ENCODE measurements around the gene MOGAT1. TPM values are rescaled to one million over a fixed set of nuclear protein-coding genes. Genes with fewer than 3 reads are reported as not detected.
A peak's percentile ranks its signal among the peaks of the same experiment; 100 is the strongest.

MOGAT1 gene
- total RNA-seq, 2 donors from 2014 or later = not detected

GRCh38 chr2:222655787-222656525 lies 15.5 kb upstream of the MOGAT1 start, which contains the start of gene FARSB:
FARSB (minus strand) TSS chr2:222656092; CDS start chr2:222656073, 19 bp downstream.
- Mint-ChIP-seq H3K4me1 (peaks cover 26% of the 10 kb centered on the region), H3K9me3 (no peaks in the 10 kb centered on the region), H3K4me3 (peak within 1 kb of the TSS; percentile 99), H3K27me3 (no peaks in the 10 kb centered on the region), H3K36me3 (ENCODE audit: low read depth) (peaks cover 27% of the 10 kb centered on the region), H3K27ac (peak within 1 kb of the TSS; percentile 100)
- ATAC-seq (replicated peaks) = peak; percentile 89

GRCh38 chr2:222656526-222657446 lies 14.7 kb upstream of the MOGAT1 start:
- Mint-ChIP-seq H3K9me3 (no peaks in the 10 kb centered on the region), H3K27ac (peak overlapping the region; percentile 100), H3K4me3 (peak overlapping the region; percentile 99), H3K36me3 (ENCODE audit: low read depth) (peaks cover 23% of the 10 kb centered on the region), H3K4me1 (peaks cover 24% of the 10 kb centered on the region), H3K27me3 (no peaks in the 10 kb centered on the region)
- ATAC-seq (replicated peaks) = peak; percentile 11

GRCh38 chr2:222663479-222663878 lies 8.0 kb upstream of the MOGAT1 start:
- H3K27ac Mint-ChIP-seq = no peak overlapping the region
- no peak overlapping the region for H3K4me3 Mint-ChIP-seq
- H3K36me3 Mint-ChIP-seq (ENCODE audit: low read depth) = no peaks in the 10 kb centered on the region
- no peaks in the 10 kb centered on the region for H3K9me3 Mint-ChIP-seq
- ATAC-seq (replicated peaks) = no peak
- peaks cover 9% of the 10 kb centered on the region for H3K27me3 Mint-ChIP-seq
- H3K4me1 Mint-ChIP-seq = no peaks in the 10 kb centered on the region

GRCh38 chr2:222668494-222669154 lies 2.8 kb upstream of the MOGAT1 start:
- no peak overlapping the region for H3K27ac Mint-ChIP-seq
- H3K36me3 Mint-ChIP-seq (ENCODE audit: low read depth) = no peaks in the 10 kb centered on the region
- no peak overlapping the region for H3K4me3 Mint-ChIP-seq
- H3K4me1 Mint-ChIP-seq = peaks cover 8% of the 10 kb centered on the region
- no peaks in the 10 kb centered on the region for H3K9me3 Mint-ChIP-seq
- ATAC-seq (replicated peaks) = no peak
- H3K27me3 Mint-ChIP-seq = peaks cover 37% of the 10 kb centered on the region

GRCh38 chr2:222669353-222669752 lies 2.1 kb upstream of the MOGAT1 start:
- Mint-ChIP-seq H3K36me3 (ENCODE audit: low read depth) (no peaks in the 10 kb centered on the region), H3K4me3 (no peak overlapping the region), H3K27ac (no peak overlapping the region), H3K4me1 (peaks cover 8% of the 10 kb centered on the region), H3K27me3 (peaks cover 41% of the 10 kb centered on the region), H3K9me3 (no peaks in the 10 kb centered on the region)
- no peak for ATAC-seq (replicated peaks)

- no peak for ATAC-seq (replicated peaks)
- Mint-ChIP-seq H3K9me3 (no peaks in the 10 kb centered on the region), H3K36me3 (ENCODE audit: low read depth) (no peaks in the 10 kb centered on the region), H3K27me3 (peaks cover 46% of the 10 kb centered on the region), H3K4me3 (no peak overlapping the region), H3K4me1 (peaks cover 8% of the 10 kb centered on the region), H3K27ac (no peak overlapping the region)
These were observed 1.0 kb upstream of the MOGAT1 start for GRCh38 chr2:222670191-222671038.

- ATAC-seq (replicated peaks) = no peak
- H3K4me3 Mint-ChIP-seq = peak overlapping the region; percentile 62
- no peak overlapping the region for H3K27ac Mint-ChIP-seq
- H3K9me3 Mint-ChIP-seq = no peaks in the 10 kb centered on the region
- peaks cover 51% of the 10 kb centered on the region for H3K27me3 Mint-ChIP-seq
- no peaks in the 10 kb centered on the region for H3K36me3 Mint-ChIP-seq (ENCODE audit: low read depth)
- H3K4me1 Mint-ChIP-seq = peaks cover 8% of the 10 kb centered on the region
These were observed 577 bp downstream of the MOGAT1 start for GRCh38 chr2:222672068-222672401.

- ATAC-seq (replicated peaks) = no peak
- Mint-ChIP-seq H3K36me3 (ENCODE audit: low read depth) (no peaks in the 10 kb centered on the region), H3K27ac (no peak overlapping the region), H3K4me1 (peaks cover 8% of the 10 kb centered on the region), H3K9me3 (no peaks in the 10 kb centered on the region), H3K27me3 (peaks cover 50% of the 10 kb centered on the region), H3K4me3 (no peak overlapping the region)
These were observed 1.8 kb downstream of the MOGAT1 start for GRCh38 chr2:222673273-222673672.

GRCh38 chr2:222673883-222674282 lies 2.4 kb downstream of the MOGAT1 start:
- Mint-ChIP-seq H3K27me3 (peaks cover 53% of the 10 kb centered on the region), H3K36me3 (ENCODE audit: low read depth) (no peaks in the 10 kb centered on the region), H3K27ac (no peak overlapping the region), H3K4me1 (peaks cover 8% of the 10 kb centered on the region), H3K9me3 (no peaks in the 10 kb centered on the region), H3K4me3 (no peak overlapping the region)
- ATAC-seq (replicated peaks) = no peak

- H3K27ac Mint-ChIP-seq = no peak overlapping the region
- H3K36me3 Mint-ChIP-seq (ENCODE audit: low read depth) = no peaks in the 10 kb centered on the region
- H3K4me3 Mint-ChIP-seq = no peak overlapping the region
- ATAC-seq (replicated peaks) = no peak
- no peaks in the 10 kb centered on the region for H3K4me1 Mint-ChIP-seq
- no peaks in the 10 kb centered on the region for H3K9me3 Mint-ChIP-seq
- H3K27me3 Mint-ChIP-seq = peaks cover 38% of the 10 kb centered on the region
These were observed 6.5 kb downstream of the MOGAT1 start for GRCh38 chr2:222677981-222678380.

- no peak for ATAC-seq (replicated peaks)
- Mint-ChIP-seq H3K27me3 (peaks cover 11% of the 10 kb centered on the region), H3K4me1 (peaks cover 8% of the 10 kb centered on the region), H3K27ac (no peak overlapping the region), H3K9me3 (no peaks in the 10 kb centered on the region), H3K4me3 (no peak overlapping the region), H3K36me3 (ENCODE audit: low read depth) (no peaks in the 10 kb centered on the region)
These were observed 12.3 kb downstream of the MOGAT1 start for GRCh38 chr2:222683805-222684204.

GRCh38 chr2:222686086-222686750 lies 14.8 kb downstream of the MOGAT1 start:
- ATAC-seq (replicated peaks) = no peak
- Mint-ChIP-seq H3K4me1 (peaks cover 8% of the 10 kb centered on the region), H3K36me3 (ENCODE audit: low read depth) (no peaks in the 10 kb centered on the region), H3K9me3 (no peaks in the 10 kb centered on the region), H3K27ac (peak overlapping the region; percentile 30), H3K27me3 (peaks cover 5% of the 10 kb centered on the region), H3K4me3 (no peak overlapping the region)

GRCh38 chr2:222688917-222689316 lies 17.5 kb downstream of the MOGAT1 start:
- H3K4me3 Mint-ChIP-seq = no peak overlapping the region
- no peaks in the 10 kb centered on the region for H3K36me3 Mint-ChIP-seq (ENCODE audit: low read depth)
- ATAC-seq (replicated peaks) = no peak
- H3K27me3 Mint-ChIP-seq = no peaks in the 10 kb centered on the region
- H3K4me1 Mint-ChIP-seq = peaks cover 8% of the 10 kb centered on the region
- no peaks in the 10 kb centered on the region for H3K9me3 Mint-ChIP-seq
- no peak overlapping the region for H3K27ac Mint-ChIP-seq

Measured in activated T-helper 17 cell treated with anti-CD3 and anti-CD28 coated beads, Interleukin-2, amount 50 U/mL, for 72 hours (primary cell).